Esophagus squamous epithelium (tissue), 5 donors: Measurements from ENCODE around the gene MEA1. TPM values are rescaled to one million over a fixed set of nuclear protein-coding genes. Genes with fewer than 3 reads are reported as not detected.

Experiments
- DNase-seq: peaks from one replicate; lab custom pipeline; 2025; lab: John Stamatoyannopoulos, UW
- H3K27ac ChIP-seq, 4 donors: fragments of 200-600 bp; sonication (generic); one replicate each; pipeline ENCODE4 v1.5.1; 2016 to 2019; ENCODE audit warnings: mild to moderate bottlenecking in 1 of 4
- H3K27me3 ChIP-seq, 4 donors: fragments of 200-600 bp; sonication (generic); 1 replicate in 3 of 4; 2 replicates in 1 of 4; pipeline versions ENCODE4 v1.5.1 to v1.6.0; 2017 to 2021; ENCODE audit warnings: antibody characterized with exemption in 1 of 4
- H3K36me3 ChIP-seq, 3 donors: fragments of 200-600 bp; sonication (generic); one replicate each; pipeline ENCODE4 v1.5.1; 2016 to 2019
- H3K4me1 ChIP-seq, 3 donors: fragments of 200-600 bp; sonication (generic); one replicate each; pipeline ENCODE4 v1.5.1; 2017 to 2019
- H3K4me3 ChIP-seq, 4 donors: fragments of 200-600 bp; sonication (generic); 1 replicate in 3 of 4; 2 replicates in 1 of 4; pipeline ENCODE4 v1.5.1; 2016 to 2019; ENCODE audit warnings: mild to moderate bottlenecking in 2 of 4, moderate library complexity in 1 of 4
- H3K9me3 ChIP-seq, 3 donors: fragments of 200-600 bp; sonication (generic); one replicate each; pipeline ENCODE4 v1.5.1; 2016 to 2019
- POLR2A ChIP-seq, 4 donors: fragments of 450-650 bp; IDR thresholded peaks; one replicate each; pipeline ENCODE4 v1.6.1; 2017; ENCODE audit warnings: antibody characterized with exemption in 4 of 4, mild to moderate bottlenecking in 4 of 4, moderate library complexity in 3 of 4
- WGBS, 2 donors: methylation state at CpG; one replicate each; pipeline ENCODE4 v1.1.5; 2018; 5-methylcytosine and 5-hydroxymethylcytosine counted together
- intact Hi-C: fragments of 100-400 bp; cut with DNase I; formaldehyde crosslinking; loops from one replicate; pipeline ENCODE4 v1.15.0; 2022
- total RNA-seq, 4 donors: library from RNA; depleted of rRNA; stranded (reverse); fragments of >200 nt; gene quantifications; one replicate each; pipeline ENCODE4 v1.1.0, GENCODE V29; 2016
- TF ChIP-seq, protein P1 (sequence below), 6 experiments: fragments of 450-650 bp in 4 of 6; fragments of 200-600 bp in 2 of 6; sonication (generic) in 2 of 6; IDR thresholded peaks; one replicate each; pipeline ENCODE4 v1.5.1; 2016 to 2019; ENCODE audit warnings: antibody characterized with exemption in 6 of 6, mild to moderate bottlenecking in 4 of 6, moderate library complexity in 4 of 6
- donor health status: DM: yes; HTN: yes; CAD: no.

The MEA1 gene
- total RNA-seq, 4 donors from 2014 or later = 28.9 to 56.6 (median 49.1) TPM

DNA sequence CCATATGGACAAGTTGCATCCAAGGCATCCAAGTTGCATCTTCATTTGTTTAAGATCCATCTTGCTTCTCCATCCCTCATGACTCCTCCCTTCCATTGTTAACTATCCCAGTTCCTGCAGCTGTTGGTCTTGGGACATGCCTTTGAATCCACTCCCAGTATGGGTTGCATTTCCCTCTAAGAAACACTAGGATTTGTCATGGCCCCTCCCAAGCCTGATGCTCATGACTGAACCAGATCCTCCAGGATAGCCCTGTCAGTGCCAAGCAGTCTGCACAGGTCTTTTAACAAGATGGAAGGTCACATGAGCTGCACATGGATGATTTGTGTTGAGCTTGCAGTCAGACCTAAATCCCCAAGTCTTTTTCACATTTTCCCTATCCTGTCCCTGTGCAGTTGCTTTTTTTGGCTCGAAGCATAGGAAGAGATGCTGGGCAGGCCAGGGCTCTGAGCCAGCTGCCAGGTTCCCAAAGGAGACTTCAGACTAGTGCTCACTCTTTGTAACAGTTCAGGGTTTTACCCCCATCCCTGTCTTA is 25.2 kb downstream of the MEA1 start:
- WGBS, 2 donors = 67% methylated on average over 1 of the region's 1 CpG; no CpG with 5 or more reads in 1 of the 2 donors
- DNase-seq = no peak
- intact Hi-C loops = no loop called here
- Histone ChIP-seq H3K27ac (no peak overlapping the region), H3K4me3 (no peak overlapping the region), H3K36me3 (peaks cover 0 to 50% (median 9%) of the 10 kb centered on the region in 3 donors), H3K4me1 (peaks cover 19 to 48% (median 23%) of the 10 kb centered on the region in 3 donors), H3K9me3 (no peaks in the 10 kb centered on the region), H3K27me3 (no peaks in the 10 kb centered on the region)
- TF ChIP-seq, protein P1, sequence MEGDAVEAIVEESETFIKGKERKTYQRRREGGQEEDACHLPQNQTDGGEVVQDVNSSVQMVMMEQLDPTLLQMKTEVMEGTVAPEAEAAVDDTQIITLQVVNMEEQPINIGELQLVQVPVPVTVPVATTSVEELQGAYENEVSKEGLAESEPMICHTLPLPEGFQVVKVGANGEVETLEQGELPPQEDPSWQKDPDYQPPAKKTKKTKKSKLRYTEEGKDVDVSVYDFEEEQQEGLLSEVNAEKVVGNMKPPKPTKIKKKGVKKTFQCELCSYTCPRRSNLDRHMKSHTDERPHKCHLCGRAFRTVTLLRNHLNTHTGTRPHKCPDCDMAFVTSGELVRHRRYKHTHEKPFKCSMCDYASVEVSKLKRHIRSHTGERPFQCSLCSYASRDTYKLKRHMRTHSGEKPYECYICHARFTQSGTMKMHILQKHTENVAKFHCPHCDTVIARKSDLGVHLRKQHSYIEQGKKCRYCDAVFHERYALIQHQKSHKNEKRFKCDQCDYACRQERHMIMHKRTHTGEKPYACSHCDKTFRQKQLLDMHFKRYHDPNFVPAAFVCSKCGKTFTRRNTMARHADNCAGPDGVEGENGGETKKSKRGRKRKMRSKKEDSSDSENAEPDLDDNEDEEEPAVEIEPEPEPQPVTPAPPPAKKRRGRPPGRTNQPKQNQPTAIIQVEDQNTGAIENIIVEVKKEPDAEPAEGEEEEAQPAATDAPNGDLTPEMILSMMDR (IDR thresholded peaks at IDR 0.05) = no peak
- TF ChIP-seq POLR2A (IDR thresholded peaks at IDR 0.05) = no peak

DNA sequence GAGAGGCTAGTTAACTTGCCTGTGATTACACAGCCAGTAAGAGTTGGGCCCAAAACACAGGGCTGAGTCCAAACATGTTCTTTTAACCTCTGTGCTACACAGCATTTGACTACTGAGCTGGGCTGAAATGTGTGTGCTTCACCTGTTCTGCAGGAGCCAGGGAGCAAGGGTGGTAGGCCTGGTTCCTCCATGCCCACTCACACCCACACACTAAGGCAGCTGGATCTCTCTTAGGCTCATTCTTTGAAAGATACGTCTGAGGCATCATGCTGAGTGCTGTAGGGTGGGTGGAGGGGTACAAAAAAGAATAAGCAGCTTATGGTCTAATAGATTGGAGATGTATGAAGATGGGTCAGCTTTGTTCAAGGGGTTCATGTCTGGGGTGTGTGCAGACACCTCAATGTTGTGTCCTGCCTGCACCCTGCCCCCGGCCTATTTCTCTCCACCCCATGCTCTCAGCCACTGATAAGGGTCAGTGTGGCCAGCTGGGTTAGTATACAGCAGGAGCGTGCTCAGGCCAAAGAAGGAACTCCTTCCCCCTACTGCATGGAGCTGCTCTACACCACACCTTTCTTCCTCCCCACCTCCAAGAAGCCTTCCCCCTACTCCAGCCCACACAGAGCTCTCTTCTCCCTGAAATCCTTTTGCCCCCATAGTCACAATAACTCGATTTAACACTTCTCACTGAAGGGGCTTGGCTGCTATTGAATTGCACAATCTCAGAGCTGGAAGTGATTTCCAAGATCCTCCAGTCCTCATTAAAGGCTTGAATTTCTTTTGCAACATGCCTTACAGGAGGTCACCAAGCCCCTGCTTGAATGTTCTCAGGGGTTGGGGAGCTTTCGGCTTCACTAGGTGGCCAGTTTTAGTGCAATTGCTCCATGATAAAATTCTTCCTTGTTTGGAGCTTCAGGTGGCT is 26.0 kb downstream of the MEA1 start:
- Histone ChIP-seq H3K27me3 (no peaks in the 10 kb centered on the region), H3K27ac (no peak overlapping the region), H3K4me1 (peaks cover 24 to 52% (median 27%) of the 10 kb centered on the region in 3 donors), H3K9me3 (no peaks in the 10 kb centered on the region), H3K4me3 (no peak overlapping the region), H3K36me3 (peaks cover 0 to 42% (median 9%) of the 10 kb centered on the region in 3 donors)
- DNase-seq = no peak
- TF ChIP-seq, protein P1 (IDR thresholded peaks at IDR 0.05) = no peak
- no peak for TF ChIP-seq POLR2A (IDR thresholded peaks at IDR 0.05)
- intact Hi-C loops = no loop called here
- WGBS, 2 donors = 79 to 80% methylated on average over 5 of the region's 5 CpGs

DNA sequence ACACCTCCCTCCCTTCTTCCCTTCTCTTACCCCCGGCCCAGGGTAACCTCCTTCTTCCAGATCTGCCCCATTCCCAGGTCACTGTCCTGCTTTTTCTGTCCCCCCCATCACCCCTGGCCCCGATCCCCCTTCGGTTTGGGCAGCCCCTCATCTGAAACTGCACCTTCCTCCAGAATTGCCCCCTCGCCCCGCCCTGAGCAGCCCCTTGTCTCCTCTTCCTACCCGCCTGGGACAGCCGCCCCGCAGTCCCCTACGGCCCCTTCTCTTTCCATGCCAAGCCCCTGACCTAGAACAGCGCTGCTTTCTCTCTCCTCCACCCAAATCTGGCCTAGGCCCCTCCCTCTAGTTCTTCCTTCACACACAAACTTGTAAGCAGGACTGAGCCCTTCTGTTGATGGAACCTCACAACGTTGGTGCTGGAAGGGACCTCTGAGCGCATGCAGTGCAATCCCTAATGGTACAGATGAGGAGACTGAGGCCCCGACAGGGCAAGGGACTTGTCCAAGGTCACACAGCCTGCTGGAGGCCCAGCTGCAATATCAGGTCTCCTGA is 28.7 kb downstream of the MEA1 start:
- Histone ChIP-seq H3K4me1 (peaks cover 24 to 57% (median 29%) of the 10 kb centered on the region in 3 donors), H3K27ac (peak overlapping the region; percentile 86 to 94 (median 88)), H3K36me3 (peaks cover 0 to 14% (median 9%) of the 10 kb centered on the region in 3 donors), H3K27me3 (no peaks in the 10 kb centered on the region), H3K9me3 (no peaks in the 10 kb centered on the region), H3K4me3 (peak overlapping the region; percentile 63 to 99 (median 74))
- intact Hi-C loops = no loop called here
- TF ChIP-seq, protein P1 (IDR thresholded peaks at IDR 0.05) = no peak
- TF ChIP-seq POLR2A (IDR thresholded peaks at IDR 0.05) = no peak
- no peak for DNase-seq
- 7 to 11% methylated on average over 7 to 13 of the region's 13 CpGs for WGBS, 2 donors

DNA sequence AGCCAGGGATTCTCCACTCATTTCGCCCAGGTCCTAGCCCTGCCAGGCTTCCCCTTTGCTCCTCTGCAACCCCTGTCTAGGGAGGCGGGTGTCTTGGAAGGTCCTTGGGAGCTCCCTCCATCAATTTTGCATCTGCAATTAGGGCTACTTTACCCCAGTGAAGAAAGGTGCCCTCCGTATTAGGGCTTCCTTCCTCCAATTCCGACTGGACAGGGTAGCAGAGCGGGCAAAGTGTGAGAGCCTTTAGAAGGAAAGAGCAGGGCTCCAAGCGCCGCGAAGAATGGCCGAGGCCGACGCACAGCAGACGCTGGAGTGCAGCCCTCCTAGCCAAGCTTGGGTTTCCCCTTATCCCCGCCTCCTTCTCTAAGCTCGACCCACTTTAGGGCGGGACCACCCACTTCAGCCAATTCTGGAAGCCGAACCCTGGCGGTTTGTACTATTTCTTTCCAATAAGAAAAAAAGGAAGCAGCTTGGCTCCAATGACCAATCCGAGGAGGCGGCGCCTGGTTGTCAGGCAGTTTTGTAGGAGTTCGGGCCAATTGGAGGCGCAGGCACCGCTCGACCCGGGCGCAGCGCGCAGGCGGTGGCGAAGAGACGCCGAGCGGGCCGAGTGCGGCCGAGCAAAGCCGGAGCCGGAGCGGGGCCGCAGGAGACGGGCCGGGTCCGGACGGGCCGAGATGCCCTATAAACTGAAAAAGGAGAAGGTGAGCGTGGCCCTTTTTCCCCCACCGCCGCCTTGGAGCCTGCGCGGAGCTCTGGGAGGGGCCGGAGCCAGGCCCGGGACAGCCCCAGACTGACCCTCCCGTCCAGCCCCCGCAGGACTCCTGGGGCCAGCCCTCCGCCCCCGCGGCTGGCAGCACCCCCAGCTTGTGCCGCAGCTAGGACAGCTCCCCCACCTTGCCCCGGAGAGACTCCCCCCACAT is 29.5 kb downstream of the MEA1 start, which contains the start of gene PPP2R5D:
Gene PPP2R5D, plus strand, starts transcription at position 570 of the 923 bp plus-strand sequence. Its CDS starts 108 bp downstream, at position 678.
- intact Hi-C loops = no loop called here
- H3K4me3 ChIP-seq = peak within 1 kb of the TSS; percentile 63 to 99 (median 74)
- no peaks in the 10 kb centered on the region for H3K9me3 ChIP-seq
- H3K36me3 ChIP-seq = peaks cover 0 to 7% (median 3%) of the 10 kb centered on the region in 3 donors
- no peaks in the 10 kb centered on the region for H3K27me3 ChIP-seq
- TF ChIP-seq, protein P1 (IDR thresholded peaks at IDR 0.05) = peak in 3 of 6 experiments; percentile 10 to 24 (median 21)
- peak in 1 of 4 donors; percentile 79 for TF ChIP-seq POLR2A (IDR thresholded peaks at IDR 0.05)
- peak; percentile 93 for DNase-seq
- 1% methylated on average over 25 to 27 of the region's 59 CpGs for WGBS, 2 donors
- H3K4me1 ChIP-seq = peaks cover 30 to 65% (median 34%) of the 10 kb centered on the region in 3 donors
- peak within 1 kb of the TSS; percentile 86 to 94 (median 88) for H3K27ac ChIP-seq
